DMS79 (cell line): ENCODE measurements around the gene KRTAP4-9.
"Not testable (repeated sequence)": the region's sequence is repeated elsewhere in the genome, so short reads cannot be mapped to it uniquely, and the experiment has no call there.

Source experiments
- DNase-seq: peaks from one replicate; lab custom pipeline; 2025; lab: John Stamatoyannopoulos, UW

The KRTAP4-9 gene

GRCh38 chr17:41098042-41098441 is 7.1 kb upstream of the KRTAP4-9 start, which contains the start of gene KRTAP4-8:
TSS of gene KRTAP4-8 (minus strand) at chr17:41098142. CDS start at chr17:41098084, 58 bp downstream.
- no peak for DNase-seq

GRCh38 chr17:41098481-41098880 is 6.7 kb upstream of the KRTAP4-9 start:
- no peak for DNase-seq

- DNase-seq, result not testable (repeated sequence)
Observed at GRCh38 chr17:41099682-41100480, 5.3 kb upstream of the KRTAP4-9 start.

DNA sequence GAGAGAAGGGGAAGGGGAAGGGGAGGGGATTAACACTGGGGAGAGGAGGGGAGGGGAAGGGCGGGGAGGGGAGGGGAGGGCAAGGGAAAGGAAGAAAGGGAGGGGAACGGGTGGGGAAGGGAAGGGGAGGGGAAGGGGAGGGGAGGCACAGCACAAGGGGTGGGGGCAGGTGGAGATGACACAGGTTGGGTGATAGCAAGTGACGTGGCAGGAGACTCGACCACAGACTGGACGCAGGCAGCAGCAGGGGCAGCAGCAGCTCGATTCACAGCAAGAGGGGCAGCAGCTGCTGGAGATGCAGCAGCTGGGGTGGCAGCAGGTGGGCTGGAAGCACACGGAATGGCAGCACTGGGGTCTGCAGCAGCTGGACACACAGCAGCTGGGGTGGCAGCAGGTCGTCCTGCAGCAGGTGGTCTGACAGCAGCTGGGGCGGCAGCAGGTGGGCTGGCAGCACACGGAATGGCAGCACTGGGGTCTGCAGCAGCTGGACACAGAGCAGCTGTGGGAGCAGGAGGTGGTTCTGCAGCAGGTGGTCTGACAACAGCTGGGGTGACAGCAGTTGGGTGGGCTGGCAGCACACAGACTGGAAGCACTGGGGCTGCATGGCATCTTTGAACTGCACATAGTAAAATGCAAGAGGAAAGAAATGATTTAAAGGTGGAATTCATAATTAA is 3.5 kb upstream of the KRTAP4-9 start, which contains the start of gene KRTAP4-16:
Gene KRTAP4-16 (minus strand): TSS at position 624 of the 674 bp plus-strand sequence. CDS start 0 bp downstream, at position 624.
- no peak for DNase-seq

- DNase-seq, result no peak
Observed at GRCh38 chr17:41103896-41104295, 1.3 kb upstream of the KRTAP4-9 start.

GRCh38 chr17:41104386-41105038 is 677 bp upstream of the KRTAP4-9 start:
- DNase-seq, result not testable (repeated sequence)

GRCh38 chr17:41107941-41108450 is 2.8 kb downstream of the KRTAP4-9 start:
- no peak for DNase-seq

- DNase-seq, result not testable (repeated sequence)
Observed at GRCh38 chr17:41108728-41109386, 3.7 kb downstream of the KRTAP4-9 start.

GRCh38 chr17:41111151-41111885 is 6.1 kb downstream of the KRTAP4-9 start:
- no peak for DNase-seq

GRCh38 chr17:41116297-41116696 is 11.1 kb downstream of the KRTAP4-9 start:
- DNase-seq, result no peak

DNA sequence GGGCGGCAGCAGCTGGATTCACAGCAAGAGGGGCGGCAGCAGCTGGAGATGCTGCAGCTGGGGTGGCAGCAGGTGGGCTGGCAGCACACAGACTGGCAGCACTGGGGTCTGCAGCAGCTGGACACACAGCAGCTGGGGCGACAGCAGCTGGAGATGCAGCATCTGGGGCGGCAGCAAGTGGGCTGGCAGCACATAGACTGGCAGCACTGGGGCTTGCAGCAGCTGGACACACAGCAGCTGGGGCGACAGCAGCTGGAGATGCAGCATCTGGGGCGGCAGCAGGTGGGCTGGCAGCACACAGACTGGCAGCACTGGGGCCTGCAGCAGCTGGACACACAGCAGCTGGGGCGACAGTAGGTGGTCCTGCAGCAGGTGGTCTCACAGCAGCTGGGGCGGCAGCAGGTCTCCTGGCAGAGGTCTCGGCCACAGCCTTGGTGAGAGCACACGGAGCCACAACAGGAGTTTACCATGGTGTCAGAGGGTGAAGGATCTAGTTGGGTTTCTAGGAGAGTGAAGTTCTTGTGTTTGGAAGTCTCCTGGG is 12.7 kb downstream of the KRTAP4-9 start, which contains the start of gene KRTAP4-11:
Gene KRTAP4-11 (minus strand): TSS at position 528 of the 541 bp plus-strand sequence. CDS start 58 bp downstream, at position 470.
- DNase-seq, result not testable (repeated sequence)

GRCh38 chr17:41118721-41119120 is 13.5 kb downstream of the KRTAP4-9 start:
- no peak for DNase-seq

DNA sequence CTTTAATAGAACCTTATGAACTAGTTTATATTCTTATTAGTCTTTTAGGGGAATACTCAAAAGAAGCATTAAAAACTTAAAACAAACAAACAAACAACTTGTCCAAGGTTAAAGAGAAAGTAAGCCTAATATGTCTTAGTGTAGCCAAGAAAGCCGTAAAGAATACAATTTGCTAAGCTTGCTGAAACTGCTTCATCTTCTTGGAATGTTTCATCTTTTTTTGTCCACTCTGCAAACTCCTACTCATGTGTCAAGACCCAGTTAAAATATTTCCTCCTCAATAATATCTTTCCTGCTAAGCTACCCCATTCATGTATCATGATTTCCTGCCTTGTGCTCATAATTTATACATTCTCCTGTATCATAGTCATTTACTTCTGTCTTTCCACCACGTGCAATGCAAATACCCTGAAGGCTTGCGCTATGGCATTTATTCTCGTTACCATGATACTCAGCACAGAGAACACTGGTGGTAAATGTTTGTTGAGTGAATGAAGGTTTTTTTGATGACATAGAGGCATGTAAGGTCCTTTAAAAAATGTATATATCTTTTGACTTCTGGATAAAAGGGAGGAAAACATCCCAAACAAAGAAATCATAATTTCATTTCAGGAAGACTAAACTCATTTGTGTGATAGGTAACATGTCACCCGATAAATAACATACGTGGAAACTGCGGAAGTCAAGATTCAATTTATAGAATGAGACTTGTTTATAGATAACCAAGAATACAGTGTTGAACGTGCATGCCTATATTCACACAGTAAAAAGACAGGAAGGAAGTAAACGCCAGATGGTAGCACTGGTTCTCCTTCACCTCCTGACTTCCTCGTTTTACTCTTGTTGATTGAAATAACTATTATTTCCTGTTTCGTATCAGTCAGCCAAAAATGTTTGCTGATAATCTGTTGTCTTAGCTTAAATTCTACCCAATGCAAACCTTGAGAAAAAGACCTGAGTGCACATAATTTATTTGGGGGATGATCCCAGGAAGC is 14.8 kb downstream of the KRTAP4-9 start:
- not testable (repeated sequence) for DNase-seq

DNA sequence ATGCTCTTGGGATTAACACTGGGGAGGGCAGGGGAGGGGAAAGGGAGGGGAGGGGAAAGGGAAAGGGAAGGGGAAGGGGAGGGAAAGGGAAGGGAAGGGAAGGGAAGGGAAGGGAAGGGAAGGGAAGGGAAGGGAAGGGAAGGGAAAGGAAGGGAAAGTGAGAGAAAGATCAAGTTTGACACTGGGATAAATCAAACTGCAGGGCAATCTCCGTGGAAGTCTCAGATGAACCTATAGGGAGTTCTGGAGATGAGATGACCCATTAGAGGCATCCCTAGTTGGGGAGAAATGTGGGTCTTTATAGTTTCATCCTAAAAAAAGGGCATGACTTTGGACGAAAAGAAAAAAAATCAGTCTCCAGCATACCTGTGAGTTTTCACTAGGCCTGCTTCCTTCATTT is 16.6 kb downstream of the KRTAP4-9 start:
- no peak for DNase-seq

DNA sequence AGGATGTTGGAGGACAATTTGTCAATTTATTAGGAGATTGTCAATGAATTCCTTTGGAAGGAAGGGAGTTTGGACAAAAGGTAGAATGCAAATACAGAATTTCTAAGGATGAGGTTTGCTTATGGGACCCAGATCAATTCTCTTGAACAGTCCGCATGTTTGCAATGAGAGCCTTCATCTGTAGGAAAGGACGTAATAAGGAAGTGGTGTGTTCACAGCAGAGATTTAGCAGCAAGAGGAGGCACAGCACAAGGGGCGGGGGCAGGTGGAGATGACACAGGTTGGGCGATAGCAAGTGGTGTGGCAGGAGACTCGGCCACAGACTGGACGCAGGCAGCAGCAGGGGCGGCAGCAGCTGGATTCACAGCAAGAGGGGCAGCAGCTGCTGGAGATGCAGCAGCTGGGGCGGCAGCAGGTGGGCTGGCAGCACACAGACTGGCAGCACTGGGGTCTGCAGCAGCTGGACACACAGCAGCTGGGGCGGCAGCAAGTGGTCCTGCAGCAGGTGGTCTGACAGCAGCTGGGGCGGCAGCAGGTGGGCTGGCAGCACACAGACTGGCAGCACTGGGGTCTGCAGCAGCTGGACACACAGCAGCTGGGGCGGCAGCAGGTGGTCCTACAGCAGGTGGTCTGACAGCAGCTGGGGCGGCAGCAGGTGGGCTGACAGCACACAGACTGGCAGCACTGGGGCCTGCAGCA is 18.3 kb downstream of the KRTAP4-9 start:
- not testable (repeated sequence) for DNase-seq

DNA sequence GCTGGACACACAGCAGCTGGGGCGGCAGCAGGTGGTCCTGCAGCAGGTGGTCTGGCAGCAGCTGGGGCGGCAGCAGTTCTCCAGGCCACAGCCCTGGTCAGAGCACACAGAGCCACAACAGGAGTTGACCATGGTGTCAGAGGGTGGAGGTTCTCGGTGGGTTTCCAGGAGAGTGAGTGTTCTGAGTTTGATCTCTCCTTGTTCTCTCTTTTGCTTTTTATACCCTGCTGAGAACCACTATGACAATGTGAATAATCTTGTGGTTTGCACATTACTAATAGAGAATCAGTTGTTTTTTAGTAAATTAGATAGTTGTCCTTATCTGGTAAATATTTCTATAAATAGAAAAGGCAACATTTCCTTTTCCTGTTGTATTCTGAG is 18.8 kb downstream of the KRTAP4-9 start, which contains the start of gene KRTAP4-12:
Gene KRTAP4-12 (minus strand): TSS at position 192 of the 381 bp plus-strand sequence. CDS start 60 bp downstream, at position 132.
- not testable (repeated sequence) for DNase-seq

- no peak for DNase-seq
Observed at GRCh38 chr17:41125064-41125463, 19.9 kb downstream of the KRTAP4-9 start.

DNA sequence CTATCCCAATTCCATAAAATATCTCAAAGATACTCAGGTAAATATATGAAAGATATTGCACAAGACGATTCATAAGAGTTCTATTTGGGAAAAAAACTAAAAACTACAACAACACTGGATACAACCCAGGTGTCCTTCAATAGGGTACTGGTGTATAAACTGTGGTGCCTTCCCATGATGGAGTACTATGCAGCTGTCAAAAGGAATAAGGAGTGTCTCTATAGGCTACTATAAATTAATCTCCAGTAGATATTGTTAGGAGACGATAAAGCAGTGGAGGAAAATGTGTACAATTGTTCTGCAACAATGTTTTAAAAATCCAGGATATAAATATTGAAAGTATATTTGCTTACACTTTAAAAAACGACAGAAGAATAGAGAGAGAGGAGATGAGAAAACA is 21.2 kb downstream of the KRTAP4-9 start:
- no peak for DNase-seq

DNA sequence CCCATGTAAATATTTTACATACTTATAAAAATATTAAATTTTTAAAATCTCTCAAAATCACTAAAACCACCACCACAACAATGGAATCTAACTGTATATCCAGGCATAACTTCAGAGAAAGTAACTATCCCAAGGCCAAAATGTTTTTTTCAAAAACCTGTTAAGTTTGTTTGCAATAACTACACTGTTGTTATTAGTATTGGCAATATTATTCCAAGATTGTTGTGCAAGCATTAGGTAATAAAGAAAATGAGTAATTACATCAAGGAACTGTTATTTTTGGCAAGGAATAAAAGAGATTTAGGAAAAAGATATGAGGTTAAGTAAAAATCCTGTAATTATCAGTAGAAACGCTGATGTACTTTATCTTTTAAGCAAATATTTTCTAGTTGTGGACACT is 22.2 kb downstream of the KRTAP4-9 start:
- no peak for DNase-seq
